Measurements from ENCODE around the gene BAX. TPM values are rescaled to one million over a fixed set of nuclear protein-coding genes. Genes with fewer than 3 reads are reported as not detected.

Gene BAX
- total and polyA plus RNA-seq, 9 of the 15 experiments (the other 6 are each of a cell fraction or from before 2014, with no cell fraction given), result 3.2 to 95.4 (median 44.5) TPM

DNA sequence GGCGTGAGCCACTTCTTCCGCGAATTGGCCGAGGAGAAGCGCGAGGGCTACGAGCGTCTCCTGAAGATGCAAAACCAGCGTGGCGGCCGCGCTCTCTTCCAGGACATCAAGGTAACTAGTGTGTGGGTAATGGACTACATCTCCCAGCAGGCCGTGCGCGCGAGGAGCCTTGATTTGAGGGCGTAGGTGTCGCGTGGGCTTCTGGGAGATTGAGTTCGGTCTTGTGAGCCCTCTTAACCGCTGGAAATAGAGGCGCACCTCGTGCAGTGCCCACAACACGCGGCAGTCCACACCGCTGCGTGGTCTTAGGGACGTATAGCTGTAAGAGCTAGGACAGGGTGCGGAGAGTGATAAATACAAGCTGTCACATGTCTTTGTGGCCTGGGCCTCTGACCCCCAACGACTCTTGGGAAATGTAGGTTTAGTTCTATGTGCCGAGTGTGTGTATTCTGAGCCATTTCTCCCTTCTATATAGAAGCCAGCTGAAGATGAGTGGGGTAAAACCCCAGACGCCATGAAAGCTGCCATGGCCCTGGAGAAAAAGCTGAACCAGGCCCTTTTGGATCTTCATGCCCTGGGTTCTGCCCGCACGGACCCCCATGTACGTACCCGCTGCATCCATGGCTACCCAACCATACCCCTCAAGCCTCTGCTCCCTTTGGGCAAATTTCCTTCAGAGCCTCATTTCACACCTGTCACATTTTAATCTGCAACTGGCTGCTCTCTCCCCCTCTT, 11.3 kb downstream of the BAX start (continued):
- TF ChIP-seq, protein P1, sequence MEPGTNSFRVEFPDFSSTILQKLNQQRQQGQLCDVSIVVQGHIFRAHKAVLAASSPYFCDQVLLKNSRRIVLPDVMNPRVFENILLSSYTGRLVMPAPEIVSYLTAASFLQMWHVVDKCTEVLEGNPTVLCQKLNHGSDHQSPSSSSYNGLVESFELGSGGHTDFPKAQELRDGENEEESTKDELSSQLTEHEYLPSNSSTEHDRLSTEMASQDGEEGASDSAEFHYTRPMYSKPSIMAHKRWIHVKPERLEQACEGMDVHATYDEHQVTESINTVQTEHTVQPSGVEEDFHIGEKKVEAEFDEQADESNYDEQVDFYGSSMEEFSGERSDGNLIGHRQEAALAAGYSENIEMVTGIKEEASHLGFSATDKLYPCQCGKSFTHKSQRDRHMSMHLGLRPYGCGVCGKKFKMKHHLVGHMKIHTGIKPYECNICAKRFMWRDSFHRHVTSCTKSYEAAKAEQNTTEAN (CRISPR knock-in tag; IDR thresholded peaks at IDR 0.05), result no peak
- TF ChIP-seq CBX5 (IDR thresholded peaks at IDR 0.05; ENCODE audit: borderline replicate concordance, low read depth), result no peak
- no peak for TF ChIP-seq LARP7 (IDR thresholded peaks at IDR 0.05)
- no peak for TF ChIP-seq NFRKB (IDR thresholded peaks at IDR 0.05; ENCODE audit: low read depth)
- no peak for TF ChIP-seq COPS2 (conservative IDR thresholded peaks at IDR 0.05)
- no peak for TF ChIP-seq ZNF253 (CRISPR knock-in tag; conservative IDR thresholded peaks at IDR 0.05)
- TF ChIP-seq, protein P2, sequence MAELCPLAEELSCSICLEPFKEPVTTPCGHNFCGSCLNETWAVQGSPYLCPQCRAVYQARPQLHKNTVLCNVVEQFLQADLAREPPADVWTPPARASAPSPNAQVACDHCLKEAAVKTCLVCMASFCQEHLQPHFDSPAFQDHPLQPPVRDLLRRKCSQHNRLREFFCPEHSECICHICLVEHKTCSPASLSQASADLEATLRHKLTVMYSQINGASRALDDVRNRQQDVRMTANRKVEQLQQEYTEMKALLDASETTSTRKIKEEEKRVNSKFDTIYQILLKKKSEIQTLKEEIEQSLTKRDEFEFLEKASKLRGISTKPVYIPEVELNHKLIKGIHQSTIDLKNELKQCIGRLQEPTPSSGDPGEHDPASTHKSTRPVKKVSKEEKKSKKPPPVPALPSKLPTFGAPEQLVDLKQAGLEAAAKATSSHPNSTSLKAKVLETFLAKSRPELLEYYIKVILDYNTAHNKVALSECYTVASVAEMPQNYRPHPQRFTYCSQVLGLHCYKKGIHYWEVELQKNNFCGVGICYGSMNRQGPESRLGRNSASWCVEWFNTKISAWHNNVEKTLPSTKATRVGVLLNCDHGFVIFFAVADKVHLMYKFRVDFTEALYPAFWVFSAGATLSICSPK (IDR thresholded peaks at IDR 0.05; ENCODE audit: borderline replicate concordance), result no peak
- TF ChIP-seq PHF8 (IDR thresholded peaks at IDR 0.05; ENCODE audit: borderline replicate concordance, low read length), result peak; percentile 38; the same call in 1 of the 2 replicates
- TF ChIP-seq SIX5 (IDR thresholded peaks at IDR 0.05; ENCODE audit: borderline replicate concordance in 1 of 2, insufficient read depth in 1 of 2, low read depth in 1 of 2, low read length in 2 of 2), result peak; percentile 81 to 85
- TF ChIP-seq, protein P3, sequence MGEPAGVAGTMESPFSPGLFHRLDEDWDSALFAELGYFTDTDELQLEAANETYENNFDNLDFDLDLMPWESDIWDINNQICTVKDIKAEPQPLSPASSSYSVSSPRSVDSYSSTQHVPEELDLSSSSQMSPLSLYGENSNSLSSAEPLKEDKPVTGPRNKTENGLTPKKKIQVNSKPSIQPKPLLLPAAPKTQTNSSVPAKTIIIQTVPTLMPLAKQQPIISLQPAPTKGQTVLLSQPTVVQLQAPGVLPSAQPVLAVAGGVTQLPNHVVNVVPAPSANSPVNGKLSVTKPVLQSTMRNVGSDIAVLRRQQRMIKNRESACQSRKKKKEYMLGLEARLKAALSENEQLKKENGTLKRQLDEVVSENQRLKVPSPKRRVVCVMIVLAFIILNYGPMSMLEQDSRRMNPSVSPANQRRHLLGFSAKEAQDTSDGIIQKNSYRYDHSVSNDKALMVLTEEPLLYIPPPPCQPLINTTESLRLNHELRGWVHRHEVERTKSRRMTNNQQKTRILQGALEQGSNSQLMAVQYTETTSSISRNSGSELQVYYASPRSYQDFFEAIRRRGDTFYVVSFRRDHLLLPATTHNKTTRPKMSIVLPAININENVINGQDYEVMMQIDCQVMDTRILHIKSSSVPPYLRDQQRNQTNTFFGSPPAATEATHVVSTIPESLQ (CRISPR knock-in tag; IDR thresholded peaks at IDR 0.05), result no peak
- no peak for TF ChIP-seq ZFPM2 (CRISPR knock-in tag; IDR thresholded peaks at IDR 0.05)
- TF ChIP-seq ILF3 (IDR thresholded peaks at IDR 0.05; ENCODE audit: borderline replicate concordance), result peak; percentile 91; the same call in 1 of the 2 replicates
- no peak for TF ChIP-seq PRMT5 (CRISPR knock-in tag; IDR thresholded peaks at IDR 0.05)
- TF ChIP-seq, protein P4, sequence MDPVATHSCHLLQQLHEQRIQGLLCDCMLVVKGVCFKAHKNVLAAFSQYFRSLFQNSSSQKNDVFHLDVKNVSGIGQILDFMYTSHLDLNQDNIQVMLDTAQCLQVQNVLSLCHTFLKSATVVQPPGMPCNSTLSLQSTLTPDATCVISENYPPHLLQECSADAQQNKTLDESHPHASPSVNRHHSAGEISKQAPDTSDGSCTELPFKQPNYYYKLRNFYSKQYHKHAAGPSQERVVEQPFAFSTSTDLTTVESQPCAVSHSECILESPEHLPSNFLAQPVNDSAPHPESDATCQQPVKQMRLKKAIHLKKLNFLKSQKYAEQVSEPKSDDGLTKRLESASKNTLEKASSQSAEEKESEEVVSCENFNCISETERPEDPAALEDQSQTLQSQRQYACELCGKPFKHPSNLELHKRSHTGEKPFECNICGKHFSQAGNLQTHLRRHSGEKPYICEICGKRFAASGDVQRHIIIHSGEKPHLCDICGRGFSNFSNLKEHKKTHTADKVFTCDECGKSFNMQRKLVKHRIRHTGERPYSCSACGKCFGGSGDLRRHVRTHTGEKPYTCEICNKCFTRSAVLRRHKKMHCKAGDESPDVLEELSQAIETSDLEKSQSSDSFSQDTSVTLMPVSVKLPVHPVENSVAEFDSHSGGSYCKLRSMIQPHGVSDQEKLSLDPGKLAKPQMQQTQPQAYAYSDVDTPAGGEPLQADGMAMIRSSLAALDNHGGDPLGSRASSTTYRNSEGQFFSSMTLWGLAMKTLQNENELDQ (CRISPR knock-in tag; IDR thresholded peaks at IDR 0.05; ENCODE audit: borderline replicate concordance), result no peak
- TF ChIP-seq FOS (IDR thresholded peaks at IDR 0.05; ENCODE audit: extremely low read depth, insufficient read length), result no peak
- no peak for TF ChIP-seq U2AF2 (optimal IDR thresholded peaks at IDR 0.05; ENCODE audit: low read depth, low read length)
- no peak for TF ChIP-seq GATA2 (CRISPR knock-in tag; IDR thresholded peaks at IDR 0.05)
- TF ChIP-seq RHOXF2B (CRISPR knock-in tag; conservative IDR thresholded peaks at IDR 0.05), result 0 out of 2 replicates have a peak, but pooled peaks have one; percentile 30
